ENCODE measurements around the gene UBE2M.

The UBE2M gene

GRCh38 chr19:58572026-58572817 lies 13.8 kb upstream of the UBE2M start:
- DNase-seq (ENCODE audit: low read depth), result no peak

GRCh38 chr19:58571575-58571947 lies 13.2 kb upstream of the UBE2M start:
- H3K4me3 ChIP-seq (ENCODE audit: low read depth, low read length), result no peak overlapping the region
- no peak for DNase-seq (ENCODE audit: low read depth)

More at GRCh38 chr19:58572026-58572817, 13.8 kb upstream of the UBE2M start:
- peak overlapping the region; percentile 73 for H3K4me3 ChIP-seq (ENCODE audit: low read depth, low read length)

- no peak overlapping the region for H3K4me3 ChIP-seq (ENCODE audit: low read depth, low read length)
- no peak for DNase-seq (ENCODE audit: low read depth)
Measured at GRCh38 chr19:58570770-58571574, 12.6 kb upstream of the UBE2M start.

GRCh38 chr19:58569943-58570670 lies 11.7 kb upstream of the UBE2M start:
- DNase-seq (ENCODE audit: low read depth), result no peak
- no peak overlapping the region for H3K4me3 ChIP-seq (ENCODE audit: low read depth, low read length)

GRCh38 chr19:58569191-58569942 lies 11.0 kb upstream of the UBE2M start:
- H3K4me3 ChIP-seq (ENCODE audit: low read depth, low read length), result no peak overlapping the region
- DNase-seq (ENCODE audit: low read depth), result no peak

- no peak overlapping the region for H3K4me3 ChIP-seq (ENCODE audit: low read depth, low read length)
- no peak for DNase-seq (ENCODE audit: low read depth)
Measured at GRCh38 chr19:58568453-58569130, 10.2 kb upstream of the UBE2M start.

- DNase-seq (ENCODE audit: low read depth), result no peak
- no peak overlapping the region for H3K4me3 ChIP-seq (ENCODE audit: low read depth, low read length)
Measured at GRCh38 chr19:58566989-58567388, 8.6 kb upstream of the UBE2M start.

GRCh38 chr19:58563823-58564222 lies 5.4 kb upstream of the UBE2M start:
- H3K4me3 ChIP-seq (ENCODE audit: low read depth, low read length), result no peak overlapping the region

GRCh38 chr19:58563034-58563573 lies 4.7 kb upstream of the UBE2M start:
- peak overlapping the region; percentile 40 for H3K4me3 ChIP-seq (ENCODE audit: low read depth, low read length)
- no peak for DNase-seq (ENCODE audit: low read depth)

More at GRCh38 chr19:58563823-58564222, 5.4 kb upstream of the UBE2M start:
- DNase-seq (ENCODE audit: low read depth), result no peak

GRCh38 chr19:58562122-58563033 lies 4.0 kb upstream of the UBE2M start:
- H3K4me3 ChIP-seq (ENCODE audit: low read depth, low read length), result peak overlapping the region; percentile 40
- DNase-seq (ENCODE audit: low read depth), result no peak

- peak overlapping the region; percentile 40 for H3K4me3 ChIP-seq (ENCODE audit: low read depth, low read length)
- no peak for DNase-seq (ENCODE audit: low read depth)
Measured at GRCh38 chr19:58561373-58562121, 3.1 kb upstream of the UBE2M start.

GRCh38 chr19:58560921-58561320 lies 2.5 kb upstream of the UBE2M start:
- DNase-seq (ENCODE audit: low read depth), result no peak
- H3K4me3 ChIP-seq (ENCODE audit: low read depth, low read length), result no peak overlapping the region

- peak overlapping the region; percentile 58 for H3K4me3 ChIP-seq (ENCODE audit: low read depth, low read length)
- DNase-seq (ENCODE audit: low read depth), result no peak
Measured at GRCh38 chr19:58560007-58560887, 1.8 kb upstream of the UBE2M start.

GRCh38 chr19:58559275-58560006 lies 1.0 kb upstream of the UBE2M start:
- DNase-seq (ENCODE audit: low read depth), result peak; percentile 75
- H3K4me3 ChIP-seq (ENCODE audit: low read depth, low read length), result peak overlapping the region; percentile 58

GRCh38 chr19:58558623-58559274 lies 338 bp upstream of the UBE2M start:
- peak overlapping the region; percentile 58 for H3K4me3 ChIP-seq (ENCODE audit: low read depth, low read length)
- peak; percentile 92 for DNase-seq (ENCODE audit: low read depth)
